MM.1S (cell line): Measurements from ENCODE around the gene SLC13A5.

Source experiments
- DNase-seq: peaks from one replicate; pipeline ENCODE4 v3.0.0-alpha.2; 2015
- H2AFZ ChIP-seq: fragments of 300-600 bp; sonication (generic); 2 replicates; pipeline ENCODE4 v1.6.0; 2016; ENCODE audit warnings: antibody characterized with exemption, low read length
- H3F3A ChIP-seq: fragments of 300-600 bp; sonication (generic); 2 replicates; pipeline ENCODE4 v1.6.1; 2016; ENCODE audit warnings: mild to moderate bottlenecking, antibody characterized with exemption, low read length, moderate library complexity, mixed read lengths; ENCODE audit not compliant: insufficient read depth
- H3K27ac ChIP-seq: fragments of 300-600 bp; sonication (generic); 2 replicates; pipeline ENCODE4 v1.5.1; 2016; ENCODE audit warnings: mild to moderate bottlenecking, low read length
- H3K27me3 ChIP-seq: fragments of 300-600 bp; sonication (generic); replicated peaks from 2 replicates; pipeline ENCODE4 v1.6.0; 2016; ENCODE audit warnings: low read length; ENCODE audit not compliant: insufficient read depth
- H3K36me3 ChIP-seq: fragments of 300-600 bp; sonication (generic); replicated peaks from 2 replicates; pipeline ENCODE4 v1.6.1; 2016; ENCODE audit warnings: mild to moderate bottlenecking, low read length, mixed read lengths; ENCODE audit not compliant: insufficient read depth
- H3K4me1 ChIP-seq: fragments of 300-600 bp; sonication (generic); 2 replicates; pipeline ENCODE4 v1.6.1; 2016; ENCODE audit warnings: low read length, mixed read lengths
- H3K4me2 ChIP-seq: fragments of 300-600 bp; sonication (generic); 2 replicates; pipeline ENCODE4 v1.6.0; 2016; ENCODE audit warnings: low read depth, low read length
- H3K4me3 ChIP-seq: fragments of 300-600 bp; sonication (generic); 2 replicates; pipeline ENCODE4 v1.5.1; 2016; ENCODE audit warnings: low read length, mixed read lengths
- H3K79me2 ChIP-seq: fragments of 300-600 bp; sonication (generic); 2 replicates; pipeline ENCODE4 v1.6.1; 2016; ENCODE audit warnings: mixed run types, low read length, mixed read lengths
- H3K9ac ChIP-seq: fragments of 300-600 bp; sonication (generic); 2 replicates; pipeline ENCODE4 v1.6.1; 2016; ENCODE audit warnings: low read length, mixed read lengths
- H3K9me2 ChIP-seq: fragments of 300-600 bp; sonication (generic); replicated peaks from 2 replicates; pipeline ENCODE4 v1.6.1; 2016; ENCODE audit warnings: mild to moderate bottlenecking, low read length, mixed read lengths; ENCODE audit not compliant: insufficient read depth
- H3K9me3 ChIP-seq: fragments of 300-600 bp; sonication (generic); replicated peaks from 2 replicates; pipeline ENCODE4 v1.6.1; 2016; ENCODE audit warnings: mild to moderate bottlenecking, low read length, mixed read lengths; ENCODE audit not compliant: insufficient read depth
- H4K20me1 ChIP-seq: fragments of 300-600 bp; sonication (generic); 2 replicates; pipeline ENCODE4 v1.6.1; 2016; ENCODE audit warnings: mild to moderate bottlenecking, low read length, moderate library complexity, mixed read lengths; ENCODE audit not compliant: insufficient read depth
- CTCF ChIP-seq: fragments of 300-600 bp; sonication (generic); IDR thresholded peaks from 2 replicates; pipeline ENCODE4 v1.5.1; 2016; ENCODE audit warnings: antibody characterized with exemption, low read length, mixed read lengths
- EZH2 ChIP-seq: fragments of 300-600 bp; sonication (generic); optimal IDR thresholded peaks from 2 replicates; pipeline ENCODE3; 2017; ENCODE audit warnings: low read depth, mild to moderate bottlenecking, antibody characterized with exemption, low read length, mixed read lengths
- EZH2phosphoT487 ChIP-seq: fragments of 300-600 bp; sonication (generic); IDR thresholded peaks from 2 replicates; pipeline ENCODE4 v1.6.1; 2018; ENCODE audit warnings: antibody characterized with exemption, low read length

Gene SLC13A5

GRCh38 chr17:6698004-6698403, 15.2 kb downstream of the SLC13A5 start:
- Histone ChIP-seq H3K4me3 (no peak overlapping the region), H3F3A (no peaks in the 10 kb centered on the region), H3K79me2 (no peaks in the 10 kb centered on the region), H3K9ac (no peak overlapping the region), H2AFZ (no peak overlapping the region), H3K4me1 (no peaks in the 10 kb centered on the region), H3K4me2 (no peak overlapping the region), H3K27me3 (peaks cover 45% of the 10 kb centered on the region), H3K27ac (no peak overlapping the region), H3K9me3 (no peaks in the 10 kb centered on the region), H3K9me2 (no peaks in the 10 kb centered on the region), H3K36me3 (no peaks in the 10 kb centered on the region), H4K20me1 (no peaks in the 10 kb centered on the region)
- no peak for DNase-seq
- no peak for TF ChIP-seq EZH2
- no peak for TF ChIP-seq EZH2phosphoT487
- TF ChIP-seq CTCF: no peak

DNA sequence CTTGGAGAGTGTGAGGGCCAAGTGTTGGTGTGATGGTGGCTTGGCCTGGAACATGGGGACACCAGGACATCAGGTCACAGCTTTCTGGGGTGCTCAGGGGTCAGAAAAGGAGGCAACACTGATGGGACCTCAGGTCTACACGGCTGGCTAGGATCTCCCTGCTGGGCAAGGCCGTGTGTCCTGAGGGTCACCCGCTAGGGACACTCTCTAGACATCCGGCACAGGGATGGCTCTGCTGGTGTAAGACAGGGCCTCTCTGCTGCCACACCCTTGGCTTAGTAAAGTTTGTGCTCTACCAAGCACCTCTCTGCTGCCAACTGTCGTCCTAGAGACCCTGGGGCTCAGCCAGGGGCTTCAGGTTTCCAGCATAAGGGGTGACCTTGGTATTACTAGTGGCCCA, 16.3 kb downstream of the SLC13A5 start:
- Histone ChIP-seq H3K27ac (no peak overlapping the region), H3K9me3 (no peaks in the 10 kb centered on the region), H3K4me2 (no peak overlapping the region), H4K20me1 (no peaks in the 10 kb centered on the region), H3K36me3 (no peaks in the 10 kb centered on the region), H3F3A (no peaks in the 10 kb centered on the region), H3K4me1 (no peaks in the 10 kb centered on the region), H3K9ac (no peak overlapping the region), H2AFZ (no peak overlapping the region), H3K27me3 (peaks cover 43% of the 10 kb centered on the region), H3K9me2 (no peaks in the 10 kb centered on the region), H3K4me3 (no peak overlapping the region), H3K79me2 (no peaks in the 10 kb centered on the region)
- DNase-seq: no peak
- TF ChIP-seq CTCF (no peak), EZH2phosphoT487 (no peak), EZH2 (no peak)

- TF ChIP-seq EZH2 (no peak), EZH2phosphoT487 (no peak), CTCF (no peak)
- H3K4me2 ChIP-seq: no peak overlapping the region
- no peaks in the 10 kb centered on the region for H3K9me3 ChIP-seq
- H3K9me2 ChIP-seq: no peaks in the 10 kb centered on the region
- H3K36me3 ChIP-seq: no peaks in the 10 kb centered on the region
- H3K4me1 ChIP-seq: no peaks in the 10 kb centered on the region
- no peak overlapping the region for H3K4me3 ChIP-seq
- H3K79me2 ChIP-seq: no peaks in the 10 kb centered on the region
- H3K9ac ChIP-seq: no peak overlapping the region
- no peaks in the 10 kb centered on the region for H4K20me1 ChIP-seq
- H3F3A ChIP-seq: no peaks in the 10 kb centered on the region
- no peak overlapping the region for H3K27ac ChIP-seq
- no peak for DNase-seq
- peaks cover 54% of the 10 kb centered on the region for H3K27me3 ChIP-seq
- no peak overlapping the region for H2AFZ ChIP-seq
Measured at GRCh38 chr17:6695565-6695964, 17.6 kb downstream of the SLC13A5 start.
